DOHH2 (cell line): Measurements from ENCODE around the gene KRTAP9-2.

Source experiments
- H3F3A ChIP-seq: fragments of 200-600 bp; sonication (generic), shearing (Covaris generic); 2 replicates; pipeline ENCODE4 v1.6.0; 2016; ENCODE audit warnings: antibody characterized with exemption, mild to moderate bottlenecking; ENCODE audit not compliant: control insufficient read depth, insufficient read depth
- H3K27ac ChIP-seq: fragments of 200-600 bp; sonication (generic); 2 replicates; pipeline ENCODE4 v1.5.1; 2014; ENCODE audit warnings: low read depth, mild to moderate bottlenecking, low read length, moderate library complexity
- H3K27me3 ChIP-seq: fragments of 200-600 bp; sonication (generic); 2 replicates; pipeline ENCODE4 v1.6.1; 2014; ENCODE audit warnings: mild to moderate bottlenecking, low read length, mixed read lengths; ENCODE audit not compliant: control insufficient read depth
- H3K36me3 ChIP-seq: fragments of 200-600 bp; sonication (generic); 2 replicates; pipeline ENCODE4 v1.6.1; 2014; ENCODE audit warnings: mild to moderate bottlenecking, low read length, moderate library complexity, mixed read lengths; ENCODE audit not compliant: control insufficient read depth
- H3K4me1 ChIP-seq: fragments of 200-600 bp; sonication (generic); 2 replicates; pipeline ENCODE4 v1.6.1; 2014; ENCODE audit warnings: mild to moderate bottlenecking, low read length, mixed read lengths; ENCODE audit not compliant: control insufficient read depth
- H3K4me2 ChIP-seq: fragments of 200-600 bp; sonication (generic); 2 replicates; pipeline ENCODE4 v1.6.0; 2014; ENCODE audit warnings: mild to moderate bottlenecking, low read length, moderate library complexity
- H3K4me3 ChIP-seq: fragments of 200-600 bp; sonication (generic); 2 replicates; pipeline ENCODE4 v1.5.1; 2014; ENCODE audit warnings: mild to moderate bottlenecking, low read length, mixed read lengths
- H3K79me2 ChIP-seq: fragments of 200-600 bp; sonication (generic); 2 replicates; pipeline ENCODE4 v1.6.1; 2014; ENCODE audit warnings: mild to moderate bottlenecking, low read length, mixed read lengths; ENCODE audit not compliant: control insufficient read depth
- H3K9me2 ChIP-seq: fragments of 200-600 bp; sonication (generic); replicated peaks from 2 replicates; pipeline ENCODE4 v1.6.1; 2014; ENCODE audit warnings: mild to moderate bottlenecking, low read length, mixed read lengths; ENCODE audit not compliant: control insufficient read depth
- H3K9me3 ChIP-seq: fragments of 200-600 bp; sonication (generic); 2 replicates; pipeline ENCODE4 v1.6.1; 2014; ENCODE audit warnings: antibody characterized with exemption, low read length, mixed read lengths; ENCODE audit not compliant: control insufficient read depth, insufficient read depth
- H4K20me1 ChIP-seq: fragments of 200-600 bp; sonication (generic); 2 replicates; pipeline ENCODE4 v1.6.0; 2014; ENCODE audit warnings: low read depth, mild to moderate bottlenecking, antibody characterized with exemption, low read length, moderate library complexity; ENCODE audit not compliant: control insufficient read depth, insufficient read depth
- CTCF ChIP-seq: fragments of 200-600 bp; sonication (generic); IDR thresholded peaks from one replicate; pipeline ENCODE4 v1.5.1; 2014; ENCODE audit warnings: antibody characterized with exemption, mild to moderate bottlenecking, low read depth, low read length; ENCODE audit not compliant: poor library complexity, severe bottlenecking
- EZH2phosphoT487 ChIP-seq: fragments of 200-600 bp; sonication (generic); IDR thresholded peaks from 2 replicates; pipeline ENCODE4 v1.6.1; 2017; ENCODE audit warnings: borderline replicate concordance, mild to moderate bottlenecking, antibody characterized with exemption, low read length, moderate library complexity, mixed read lengths

The KRTAP9-2 gene

GRCh38 chr17:41215681-41216080, 10.8 kb upstream of the KRTAP9-2 start:
- Histone ChIP-seq H3K4me3 (no peak overlapping the region), H3K79me2 (no peaks in the 10 kb centered on the region)

GRCh38 chr17:41223821-41224220, 2.6 kb upstream of the KRTAP9-2 start:
- TF ChIP-seq EZH2phosphoT487, result no peak
- TF ChIP-seq CTCF, result no peak
- Histone ChIP-seq H3K79me2 (no peaks in the 10 kb centered on the region), H3F3A (no peaks in the 10 kb centered on the region), H3K27ac (no peak overlapping the region), H3K9me2 (no peaks in the 10 kb centered on the region), H3K4me2 (no peak overlapping the region), H3K36me3 (no peaks in the 10 kb centered on the region), H3K4me3 (no peak overlapping the region), H3K9me3 (no peaks in the 10 kb centered on the region), H3K4me1 (no peaks in the 10 kb centered on the region), H3K27me3 (peaks cover 3% of the 10 kb centered on the region; the same call in 1 of the 2 replicates), H4K20me1 (no peaks in the 10 kb centered on the region)

More at GRCh38 chr17:41215681-41216080, 10.8 kb upstream of the KRTAP9-2 start:
- peaks cover 17% of the 10 kb centered on the region for H3K4me1 ChIP-seq
- H3K27me3 ChIP-seq, result no peaks in the 10 kb centered on the region
- H4K20me1 ChIP-seq, result no peaks in the 10 kb centered on the region
- no peaks in the 10 kb centered on the region for H3K36me3 ChIP-seq
- no peaks in the 10 kb centered on the region for H3K9me2 ChIP-seq
- H3K27ac ChIP-seq, result no peak overlapping the region
- TF ChIP-seq CTCF, result no peak
- TF ChIP-seq EZH2phosphoT487, result no peak
- no peaks in the 10 kb centered on the region for H3K9me3 ChIP-seq
- H3K4me2 ChIP-seq, result no peak overlapping the region
- no peaks in the 10 kb centered on the region for H3F3A ChIP-seq

- Histone ChIP-seq H3K27ac (no peak overlapping the region), H3K4me1 (no peaks in the 10 kb centered on the region), H3F3A (no peaks in the 10 kb centered on the region), H3K79me2 (no peaks in the 10 kb centered on the region), H3K4me3 (no peak overlapping the region), H3K36me3 (no peaks in the 10 kb centered on the region), H3K4me2 (no peak overlapping the region), H3K9me3 (no peaks in the 10 kb centered on the region), H4K20me1 (no peaks in the 10 kb centered on the region), H3K9me2 (no peaks in the 10 kb centered on the region), H3K27me3 (peaks cover 3% of the 10 kb centered on the region; the same call in 1 of the 2 replicates)
- TF ChIP-seq CTCF (no peak), EZH2phosphoT487 (no peak)
Measured at GRCh38 chr17:41226051-41226450, 397 bp upstream of the KRTAP9-2 start.

- Histone ChIP-seq H3F3A (no peaks in the 10 kb centered on the region), H3K4me3 (no peak overlapping the region), H3K27ac (no peak overlapping the region), H3K4me2 (no peak overlapping the region), H3K4me1 (no peaks in the 10 kb centered on the region), H3K79me2 (no peaks in the 10 kb centered on the region), H3K9me2 (no peaks in the 10 kb centered on the region), H3K9me3 (no peaks in the 10 kb centered on the region), H4K20me1 (no peaks in the 10 kb centered on the region), H3K27me3 (peaks cover 3% of the 10 kb centered on the region), H3K36me3 (no peaks in the 10 kb centered on the region)
- no peak for TF ChIP-seq EZH2phosphoT487
- TF ChIP-seq CTCF, result no peak
Measured at GRCh38 chr17:41230094-41230493, 3.6 kb downstream of the KRTAP9-2 start.
